Amygdala (tissue), 56 donors: ENCODE results near the gene MLLT1.

Experiments used
- DNase-seq, 56 donors: peaks; one replicate each; lab custom pipeline; 2025; lab: John Stamatoyannopoulos, UW

Gene MLLT1

GRCh38 chr19:6213696-6214641 lies 65.8 kb downstream of the MLLT1 start:
- no peak for DNase-seq

DNA sequence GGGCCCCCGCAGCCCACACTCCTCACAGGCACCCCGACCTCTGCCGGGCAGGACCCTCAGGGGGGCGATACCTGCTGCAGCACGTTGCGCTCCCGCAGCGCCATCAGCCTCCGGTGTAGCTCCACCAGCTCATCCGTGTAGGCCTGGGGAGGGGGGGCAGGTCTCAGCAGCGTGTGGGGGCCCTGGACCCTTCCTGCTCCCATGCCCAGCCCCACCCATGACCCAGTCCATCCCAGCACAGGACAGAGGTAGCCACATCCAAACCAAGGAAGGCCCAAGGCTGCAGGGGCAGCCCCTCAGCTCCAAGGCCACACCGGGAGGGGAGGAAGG lies 66.5 kb downstream of the MLLT1 start:
- DNase-seq = no peak

DNA sequence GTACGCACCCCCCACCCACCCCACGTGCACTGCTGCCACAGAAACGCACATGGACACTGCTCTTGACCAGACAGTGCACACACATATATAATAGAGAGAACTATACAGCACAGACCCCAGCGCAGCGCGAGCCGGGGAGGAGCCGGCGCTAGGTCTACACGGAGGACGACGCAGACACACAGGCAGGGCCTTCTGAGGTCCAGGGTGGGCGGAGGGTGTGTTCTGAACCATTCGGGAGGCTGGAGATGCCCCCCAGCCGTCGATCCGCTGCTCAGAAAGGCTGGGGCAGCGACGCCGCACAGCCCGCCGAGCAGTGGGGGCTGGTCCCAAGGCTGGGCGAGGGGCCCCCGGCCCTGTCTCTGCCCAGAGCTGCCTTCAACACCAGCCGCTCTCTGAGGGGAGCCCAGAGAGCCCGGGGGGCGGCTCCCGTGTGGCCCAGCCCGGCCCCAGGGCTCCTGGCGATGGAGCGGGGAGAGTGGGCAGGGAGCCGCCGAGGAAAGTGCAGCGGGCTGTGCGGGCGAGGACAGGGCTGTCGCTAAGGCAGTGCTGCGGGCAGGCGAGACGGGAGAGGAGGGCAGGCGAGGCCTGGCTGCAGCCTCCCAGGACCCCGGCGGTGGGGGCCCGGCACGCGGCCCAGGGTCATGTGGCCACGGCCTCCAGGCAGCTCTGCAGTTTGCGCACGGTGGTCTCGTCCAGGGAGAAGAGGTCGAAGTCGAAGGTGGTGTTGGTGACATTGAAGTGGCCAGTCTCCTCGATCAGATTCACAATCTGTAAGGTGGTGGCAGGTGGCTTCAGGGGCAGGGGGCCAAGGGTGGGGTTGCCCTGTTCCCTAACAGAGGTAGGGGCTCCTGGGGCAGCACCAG lies 67.1 kb downstream of the MLLT1 start:
- no peak for DNase-seq

- DNase-seq = no peak
These were observed 68.0 kb downstream of the MLLT1 start for GRCh38 chr19:6211632-6212402.

- DNase-seq = no peak
These were observed 68.8 kb downstream of the MLLT1 start for GRCh38 chr19:6210721-6211600.

DNA sequence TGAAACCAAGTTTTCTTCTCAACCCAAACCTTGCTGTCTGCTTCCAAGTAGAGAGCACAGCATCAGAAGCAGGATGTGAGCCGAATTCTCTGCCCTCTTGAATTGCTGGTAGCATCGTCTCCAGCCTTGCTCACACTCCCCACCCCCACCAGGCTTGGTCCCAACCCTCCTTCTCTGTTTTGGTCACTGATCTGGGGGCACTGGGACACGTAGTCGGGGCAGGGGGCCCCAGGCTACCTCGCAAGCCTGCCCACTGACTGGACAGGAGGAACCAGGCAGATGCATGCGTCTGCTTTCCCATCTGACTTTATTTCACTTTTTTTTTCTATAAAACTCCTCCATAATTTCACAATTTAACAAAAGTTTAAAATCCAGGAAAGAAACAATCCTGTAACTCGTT lies 69.7 kb downstream of the MLLT1 start:
- no peak for DNase-seq

- DNase-seq = no peak
These were observed 70.1 kb downstream of the MLLT1 start for GRCh38 chr19:6209680-6210079.

DNA sequence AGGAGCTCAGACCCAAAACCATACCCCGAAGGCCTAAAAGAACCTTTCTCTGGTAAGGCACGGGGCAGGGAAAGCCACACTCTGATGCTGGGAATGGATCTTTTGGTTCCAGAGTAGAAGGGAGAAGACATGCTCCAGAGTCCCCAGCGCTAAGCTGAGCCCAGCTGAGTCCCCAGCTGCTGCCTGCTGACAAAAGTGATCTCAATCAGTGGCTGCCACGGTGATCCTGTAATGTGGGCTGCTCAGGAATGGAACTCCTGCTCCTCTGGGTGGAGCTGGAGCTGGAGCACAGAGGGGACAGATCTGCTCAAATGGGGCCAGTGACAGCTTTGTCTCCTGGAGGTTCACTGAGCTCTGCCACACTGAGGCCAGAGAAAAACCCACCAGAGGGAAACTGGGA lies 70.5 kb downstream of the MLLT1 start:
- DNase-seq = no peak

- no peak for DNase-seq
These were observed 74.7 kb downstream of the MLLT1 start for GRCh38 chr19:6204866-6205723.

- DNase-seq = no peak
These were observed 75.6 kb downstream of the MLLT1 start for GRCh38 chr19:6204212-6204611.

DNA sequence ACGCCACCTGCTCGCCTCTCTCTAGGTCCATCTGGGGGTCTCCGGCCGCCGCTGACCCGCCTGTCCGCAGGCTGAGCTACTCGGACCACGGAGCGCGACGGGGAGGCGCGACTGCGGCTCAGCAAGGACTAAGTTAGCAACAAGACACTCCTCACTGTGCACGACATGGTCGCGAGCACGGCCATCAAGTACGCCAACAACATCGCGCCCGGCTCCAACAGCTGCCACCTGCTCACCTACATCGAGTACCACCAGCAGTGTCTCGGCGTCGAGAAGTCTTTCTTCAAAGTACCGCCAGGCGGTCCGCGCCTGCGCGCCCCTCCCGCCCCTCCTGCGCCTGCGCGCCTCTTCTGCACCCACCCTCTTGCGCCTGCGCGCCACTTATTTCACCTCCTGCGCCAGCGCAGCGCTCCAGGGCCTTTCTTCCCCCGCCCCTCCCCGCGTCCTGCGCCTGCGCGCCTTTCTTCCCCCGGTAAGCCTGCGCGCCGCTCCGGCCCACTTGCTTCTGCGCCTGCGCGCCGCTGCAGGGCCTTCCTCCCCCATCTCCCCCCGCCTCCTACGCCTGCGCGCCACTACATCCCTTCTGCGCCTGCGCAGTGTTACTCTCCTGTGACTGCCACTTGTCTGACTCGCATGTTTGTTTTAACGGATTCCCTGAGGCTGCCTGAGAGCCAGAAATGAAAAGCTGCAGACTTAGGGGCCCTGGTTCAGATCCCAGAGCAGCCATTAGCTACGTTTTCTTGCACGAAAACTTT lies 80.4 kb downstream of the MLLT1 start:
- peak; percentile 72 to 100 (median 95) for DNase-seq

DNA sequence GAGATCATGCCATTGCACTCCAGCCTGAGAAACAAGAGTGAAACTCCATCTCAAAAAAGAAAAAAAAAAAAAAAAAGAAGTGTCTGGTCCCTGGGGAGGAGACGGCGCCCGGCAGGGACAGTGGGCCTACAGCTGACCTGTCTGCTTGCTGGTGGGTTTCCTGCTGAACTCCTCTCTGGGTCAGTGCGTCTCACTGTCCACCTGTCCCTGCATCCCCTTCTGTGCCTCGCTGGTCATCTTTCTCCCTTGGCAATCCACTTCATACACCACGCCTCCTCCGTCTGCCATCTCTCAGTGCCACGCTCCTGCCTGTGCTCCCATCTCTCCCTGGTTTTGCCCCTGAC lies 80.9 kb downstream of the MLLT1 start:
- DNase-seq = no peak

DNA sequence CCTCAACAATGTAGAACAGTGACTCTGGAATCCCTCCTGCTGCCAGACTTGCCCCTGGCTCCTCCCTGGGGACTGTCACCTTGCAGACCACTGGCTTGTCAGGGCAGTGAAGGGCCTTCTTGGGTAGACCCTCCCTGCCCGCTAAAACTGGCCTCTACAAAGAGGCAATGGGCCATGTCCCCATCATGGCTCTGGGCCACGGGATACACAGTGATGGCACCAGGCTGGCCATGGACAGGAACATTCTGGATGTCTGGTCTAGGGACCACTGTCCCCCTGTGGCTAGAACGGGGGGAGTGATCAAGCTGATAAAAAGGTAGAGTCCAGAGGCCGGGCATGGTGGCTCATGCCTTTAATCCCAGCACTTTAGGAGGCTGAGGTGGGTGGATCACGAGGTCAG lies 83.4 kb downstream of the MLLT1 start:
- DNase-seq = no peak

GRCh38 chr19:6188811-6189210 lies 91.0 kb downstream of the MLLT1 start:
- no peak for DNase-seq

- DNase-seq = no peak
These were observed 92.4 kb downstream of the MLLT1 start for GRCh38 chr19:6187374-6187773.

- no peak for DNase-seq
These were observed 93.6 kb downstream of the MLLT1 start for GRCh38 chr19:6185835-6186834.
